Endometrium (tissue), 2 donors: ENCODE results near the gene HTRA3.
A peak's percentile ranks its signal among the peaks of the same experiment; 100 is the strongest.
"Not testable (repeated sequence)": the region's sequence is repeated elsewhere in the genome, so short reads cannot be mapped to it uniquely, and the experiment has no call there.

Source experiments
- FAIRE-seq: peaks from 2 replicates; lab custom pipeline; 2012; peaks lifted over from hg19 to GRCh38; lab: Jason Lieb, UNC
- donor health status: control.
- donor health status: control.

Gene HTRA3

GRCh38 chr4:8345053-8345945 lies 75.7 kb downstream of the HTRA3 start:
- no peak for FAIRE-seq

DNA sequence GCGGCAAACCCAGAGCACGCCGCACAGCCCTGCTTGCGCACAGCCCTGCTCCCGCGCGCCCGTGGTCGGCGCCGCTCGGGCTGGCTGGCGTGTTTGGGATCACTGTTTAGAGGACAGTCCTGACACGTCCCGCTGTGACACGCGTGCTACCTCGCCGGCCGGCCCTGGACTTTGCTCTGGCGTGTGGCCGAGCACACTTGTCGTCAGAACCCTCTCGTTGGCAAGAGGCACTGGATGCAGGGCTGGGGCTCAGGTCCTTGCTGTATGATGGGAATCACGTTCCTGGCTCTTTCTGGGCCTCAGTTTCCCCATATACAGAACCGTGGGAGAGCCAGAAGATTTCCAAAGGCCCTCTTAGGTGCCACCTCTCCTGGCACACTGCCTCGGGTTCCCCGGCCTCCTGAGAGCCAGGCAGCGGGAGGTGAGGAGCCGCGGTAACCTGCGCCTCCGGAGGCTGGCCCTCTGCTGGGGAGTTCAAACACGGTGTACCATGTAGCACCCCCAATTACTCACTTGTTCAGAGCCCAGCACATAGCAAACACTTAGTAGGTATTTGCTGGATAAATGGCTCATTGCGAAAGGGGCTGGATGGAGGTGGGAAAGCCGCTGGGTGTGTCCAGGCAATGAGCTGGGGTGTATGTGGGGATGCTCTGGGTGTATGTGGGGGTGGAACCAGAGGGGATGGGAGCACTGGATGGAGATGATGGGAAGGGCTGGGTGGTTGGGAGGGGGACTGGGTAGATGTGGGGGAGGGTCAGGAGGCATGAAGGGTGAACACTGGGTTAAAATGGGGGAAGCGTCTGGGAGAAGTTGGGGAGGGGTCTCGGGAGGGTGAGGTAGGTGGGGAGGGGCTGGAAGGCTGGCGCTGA lies 76.6 kb downstream of the HTRA3 start:
- no peak for FAIRE-seq

DNA sequence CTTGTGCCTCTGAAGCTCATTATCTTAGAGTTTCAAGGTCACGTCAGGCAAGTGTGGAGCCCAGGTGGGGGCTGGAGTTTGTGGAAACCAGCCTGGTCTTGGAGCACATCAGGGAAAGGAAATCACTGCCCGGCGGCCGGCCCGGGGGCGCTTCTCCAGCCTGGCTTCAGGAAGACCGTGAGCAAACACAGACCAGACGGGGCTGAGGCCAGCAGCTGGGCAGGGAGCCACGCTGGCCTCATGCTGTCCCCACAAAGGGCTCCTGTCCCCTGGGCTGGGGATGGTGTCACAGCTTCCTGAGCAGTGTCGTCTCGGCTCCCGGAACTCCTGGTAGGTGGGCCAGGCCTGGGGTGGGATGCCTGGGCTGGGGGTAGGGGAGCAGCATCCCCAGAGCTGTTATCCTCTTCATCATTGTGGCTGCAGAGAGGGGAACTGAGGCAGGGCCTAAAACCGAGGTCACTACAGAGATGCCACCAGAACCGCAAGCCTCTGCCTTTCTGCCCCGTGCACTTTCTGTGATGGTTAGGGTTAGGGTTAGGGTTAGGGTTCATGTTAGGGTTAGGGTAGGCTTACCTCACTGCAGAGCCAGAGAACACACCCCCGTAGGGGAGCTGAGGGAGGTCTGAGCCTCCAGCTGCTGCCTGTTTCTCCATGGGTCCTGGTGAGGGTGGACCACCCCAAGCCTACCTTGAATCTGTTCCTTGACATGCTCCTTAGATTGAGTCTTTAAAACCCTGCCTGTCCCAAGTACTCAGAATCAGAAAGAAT lies 77.5 kb downstream of the HTRA3 start:
- FAIRE-seq, result no peak

GRCh38 chr4:8347660-8348059 lies 78.1 kb downstream of the HTRA3 start:
- FAIRE-seq, result no peak

DNA sequence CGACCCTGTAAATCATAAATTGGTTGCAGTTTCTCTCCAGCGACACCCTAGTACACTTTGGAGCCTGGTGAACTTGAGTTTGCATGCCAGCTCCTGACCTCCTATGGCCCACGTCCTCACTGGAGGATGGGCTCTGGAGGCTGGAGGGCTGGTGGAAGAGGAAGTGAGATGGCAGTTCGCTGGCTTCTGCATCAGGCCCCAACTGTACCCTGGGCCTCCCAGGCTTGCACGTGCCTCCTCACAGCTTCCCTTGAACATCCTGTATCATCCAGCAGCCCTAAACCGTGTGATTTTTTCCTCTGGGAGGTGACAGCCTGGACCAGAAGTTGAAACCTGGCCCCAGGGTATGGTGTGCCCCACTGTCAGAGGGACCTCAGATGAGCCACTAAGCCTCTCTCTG lies 78.5 kb downstream of the HTRA3 start:
- FAIRE-seq, result no peak

- not testable (repeated sequence) for FAIRE-seq
Measured at GRCh38 chr4:8349236-8349635, 79.7 kb downstream of the HTRA3 start.

DNA sequence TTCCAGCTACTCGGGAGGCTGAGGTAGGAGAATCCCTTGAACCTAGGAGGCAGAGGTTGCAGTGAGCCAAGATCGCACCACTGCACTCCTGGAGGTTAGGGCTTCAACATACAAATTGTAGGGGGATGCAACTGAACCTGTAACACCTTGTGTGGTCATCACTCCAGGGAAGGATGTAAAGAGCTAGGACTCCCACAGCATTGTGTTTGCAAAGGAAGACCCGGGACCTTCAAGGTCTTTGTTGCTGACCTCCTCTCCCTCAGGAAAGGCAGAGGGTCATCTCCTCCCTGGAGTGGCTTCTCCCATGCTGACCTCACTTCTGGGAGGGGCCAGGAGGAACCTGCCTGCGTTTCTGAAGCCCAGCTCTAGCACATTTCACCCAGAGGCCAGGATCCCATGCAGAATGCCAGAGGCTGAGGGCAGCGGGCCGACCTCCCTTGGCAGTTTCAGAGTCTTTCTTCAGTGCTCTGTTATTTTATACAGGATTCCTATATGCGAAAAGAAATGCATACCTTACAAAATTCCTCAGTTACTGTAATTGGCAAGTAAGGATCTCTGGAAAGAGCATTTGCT lies 80.2 kb downstream of the HTRA3 start:
- FAIRE-seq, result no peak

- FAIRE-seq, result no peak
Measured at GRCh38 chr4:8350352-8350751, 80.8 kb downstream of the HTRA3 start.

GRCh38 chr4:8350841-8351461 lies 81.4 kb downstream of the HTRA3 start:
- FAIRE-seq, result no peak

DNA sequence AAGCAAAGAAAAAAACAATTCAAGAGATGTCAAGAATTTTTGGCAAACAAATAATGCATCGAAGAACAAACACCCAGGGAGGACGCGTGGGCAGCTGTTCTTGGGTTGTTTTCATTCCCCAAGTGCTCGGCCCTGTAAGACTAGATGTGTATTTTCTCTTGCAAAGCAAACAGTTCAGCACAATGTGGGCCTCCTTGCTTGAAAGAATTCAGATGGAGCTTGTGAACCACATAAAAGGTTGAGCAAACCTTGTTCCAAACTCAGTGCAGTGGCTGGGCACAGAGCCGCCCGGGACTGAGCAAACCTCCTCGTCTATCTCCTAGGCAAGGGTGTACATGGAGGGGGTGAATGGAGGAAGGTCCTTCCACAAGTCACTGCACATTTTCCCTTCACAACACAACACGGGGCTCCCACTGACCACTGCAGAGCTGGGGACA lies 82.4 kb downstream of the HTRA3 start:
- FAIRE-seq, result peak; percentile 97

DNA sequence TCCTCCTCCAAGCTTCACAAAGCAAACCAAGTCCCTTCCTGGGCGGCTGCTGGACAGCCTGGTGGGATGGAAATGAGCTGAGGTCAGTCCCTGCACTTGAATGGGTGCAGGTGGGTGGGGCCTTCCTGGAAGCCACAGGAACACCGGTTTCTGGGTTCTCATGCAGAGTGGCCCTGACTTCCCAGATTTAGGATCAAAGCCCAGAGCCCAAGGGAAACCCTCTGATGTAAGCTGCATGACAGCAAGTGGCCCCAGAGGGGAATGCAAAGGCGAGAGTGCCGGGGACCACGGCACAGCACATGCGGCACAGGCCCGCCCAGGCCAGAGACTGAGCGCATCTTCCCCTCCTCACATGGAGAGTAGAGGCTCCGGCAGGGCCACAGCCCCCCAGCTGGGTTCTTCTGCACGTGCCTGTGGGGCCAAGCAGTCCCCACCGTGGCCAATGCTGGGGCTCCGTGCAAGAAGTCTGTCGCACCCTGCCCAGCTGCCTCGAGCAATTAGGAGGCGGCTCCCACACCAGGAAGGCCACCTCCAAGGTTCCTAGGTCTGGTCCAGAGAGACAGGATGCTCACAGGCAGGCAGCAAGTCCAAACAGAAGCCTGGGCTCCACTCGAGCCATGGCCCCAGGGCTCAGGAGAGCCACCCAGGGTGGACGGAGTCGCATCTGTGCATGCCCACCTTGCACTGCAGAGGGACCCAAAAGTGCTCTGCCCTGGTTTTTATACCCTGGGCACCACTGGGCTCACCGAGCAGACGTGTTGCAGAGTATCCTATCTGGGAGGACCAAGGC lies 83.0 kb downstream of the HTRA3 start:
- no peak for FAIRE-seq

DNA sequence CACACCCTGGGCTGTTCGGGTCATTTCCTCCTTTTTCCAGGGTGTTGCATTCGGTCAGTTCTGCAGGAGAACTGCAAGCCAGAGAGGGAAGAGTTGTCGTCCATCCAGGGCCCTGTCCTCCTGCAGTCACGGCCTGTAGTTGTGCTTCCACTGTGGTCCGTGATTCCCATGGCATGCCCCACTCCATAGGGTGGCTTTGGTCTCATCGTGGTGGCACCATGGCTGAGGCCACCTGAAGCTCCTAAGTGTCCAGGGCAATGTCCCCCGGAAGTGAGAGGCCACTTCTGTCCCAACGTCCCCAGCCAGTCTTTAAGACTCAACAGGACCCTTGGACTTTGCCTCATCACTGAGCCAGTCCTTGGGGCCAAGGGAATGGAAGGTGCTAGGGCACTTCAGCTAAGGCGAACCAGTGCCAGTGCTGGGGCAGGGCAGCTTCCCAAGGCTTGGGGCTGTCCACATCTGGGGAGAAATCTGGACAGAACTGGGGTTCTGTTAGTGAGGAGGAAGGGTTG lies 83.7 kb downstream of the HTRA3 start:
- FAIRE-seq, result no peak

GRCh38 chr4:8353912-8354453 lies 84.4 kb downstream of the HTRA3 start:
- FAIRE-seq, result no peak

GRCh38 chr4:8355306-8355705 lies 85.8 kb downstream of the HTRA3 start:
- FAIRE-seq, result peak; percentile 15

- FAIRE-seq, result no peak
Measured at GRCh38 chr4:8355864-8356565, 86.5 kb downstream of the HTRA3 start.
